Uterus (tissue), 4 donors: ENCODE measurements around the gene BACH2. TPM values are rescaled to one million over a fixed set of nuclear protein-coding genes. Genes with fewer than 3 reads are reported as not detected.

ENCODE experiments used
- DNase-seq, 2 donors: peaks; one replicate each; pipeline ENCODE4 v3.0.0-alpha.2; 2019 to 2020
- H3K27ac ChIP-seq, 2 donors: fragments of 200-600 bp; sonication (generic); 1 replicate in 1 of 2; 2 replicates in 1 of 2; pipeline ENCODE4 v1.5.1; 2016 to 2018
- H3K27me3 ChIP-seq, 2 donors: fragments of 200-600 bp; sonication (generic); one replicate each; pipeline ENCODE4 v1.5.1; 2018 to 2019; ENCODE audit warnings: control low read depth in 1 of 2
- H3K36me3 ChIP-seq, 2 donors: fragments of 200-600 bp; sonication (generic); one replicate each; pipeline ENCODE4 v1.5.1; 2019; ENCODE audit warnings: control low read depth in 1 of 2
- H3K4me1 ChIP-seq, 2 donors: fragments of 200-600 bp; sonication (generic); one replicate each; pipeline ENCODE4 v1.5.1; 2018 to 2019; ENCODE audit warnings: control low read depth in 1 of 2
- H3K4me3 ChIP-seq, 2 donors: fragments of 200-600 bp; sonication (generic); 1 replicate in 1 of 2; 2 replicates in 1 of 2; pipeline ENCODE4 v1.5.1; 2018 to 2019; ENCODE audit warnings: mild to moderate bottlenecking in 1 of 2
- H3K9me3 ChIP-seq, 2 donors: fragments of 200-600 bp; sonication (generic); one replicate each; pipeline ENCODE4 v1.5.1; 2019; ENCODE audit warnings: control low read depth in 1 of 2
- POLR2A ChIP-seq, 2 donors: fragments of 450-650 bp; IDR thresholded peaks; one replicate each; pipeline ENCODE4 v1.6.1; 2016; ENCODE audit warnings: antibody characterized with exemption in 2 of 2, mild to moderate bottlenecking in 1 of 2, moderate library complexity in 1 of 2
- intact Hi-C: fragments of 100-400 bp; cut with DNase I; formaldehyde crosslinking; loops from one replicate; pipeline ENCODE4 v1.15.1; 2023; ENCODE audit warnings: low total_unique reads
- total RNA-seq, 4 donors: library from RNA; depleted of rRNA in 3 of 4; stranded (reverse); fragments of >200 nt in 3 of 4; gene quantifications; one replicate each; pipeline versions ENCODE4 v1.1.0 to v1.2.4, GENCODE V29; 2014 to 2023
- TF ChIP-seq, protein P1 (sequence below), 4 experiments: fragments of 200-600 bp in 2 of 4; fragments of 450-650 bp in 2 of 4; sonication (generic) in 2 of 4; IDR thresholded peaks; one replicate each; pipeline ENCODE4 v1.5.1; 2016 to 2019; ENCODE audit warnings: antibody characterized with exemption in 4 of 4, mild to moderate bottlenecking in 2 of 4, moderate library complexity in 1 of 4
- donor health status: DM: yes; HTN: yes; CAD: no.

Gene BACH2
- total RNA-seq, 4 donors from 2014 or later: 1.3 to 15.0 (median 9.7) TPM

DNA sequence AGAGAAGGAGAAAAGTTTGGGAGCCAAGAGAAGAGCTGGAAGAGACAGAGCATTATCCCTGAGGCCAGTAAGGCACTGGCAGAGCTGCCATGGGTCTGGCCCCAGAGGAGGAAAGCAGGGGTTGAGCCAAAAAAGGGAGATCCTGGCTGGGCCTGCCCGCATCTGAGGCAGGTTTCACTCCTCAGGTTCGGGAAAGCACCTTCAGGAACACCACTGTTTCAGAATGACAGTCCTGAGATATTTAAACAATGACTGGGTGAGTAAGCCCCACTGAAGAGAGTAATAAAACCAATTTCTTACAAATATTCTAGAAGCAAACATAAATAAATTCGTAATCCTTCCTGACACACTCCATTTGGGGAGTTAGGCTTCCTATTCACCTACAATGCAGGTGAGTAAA lies 152.2 kb downstream of the BACH2 start:
- H3K27me3 ChIP-seq: no peaks in the 10 kb centered on the region
- no peak for TF ChIP-seq POLR2A (IDR thresholded peaks at IDR 0.05)
- TF ChIP-seq, protein P1, sequence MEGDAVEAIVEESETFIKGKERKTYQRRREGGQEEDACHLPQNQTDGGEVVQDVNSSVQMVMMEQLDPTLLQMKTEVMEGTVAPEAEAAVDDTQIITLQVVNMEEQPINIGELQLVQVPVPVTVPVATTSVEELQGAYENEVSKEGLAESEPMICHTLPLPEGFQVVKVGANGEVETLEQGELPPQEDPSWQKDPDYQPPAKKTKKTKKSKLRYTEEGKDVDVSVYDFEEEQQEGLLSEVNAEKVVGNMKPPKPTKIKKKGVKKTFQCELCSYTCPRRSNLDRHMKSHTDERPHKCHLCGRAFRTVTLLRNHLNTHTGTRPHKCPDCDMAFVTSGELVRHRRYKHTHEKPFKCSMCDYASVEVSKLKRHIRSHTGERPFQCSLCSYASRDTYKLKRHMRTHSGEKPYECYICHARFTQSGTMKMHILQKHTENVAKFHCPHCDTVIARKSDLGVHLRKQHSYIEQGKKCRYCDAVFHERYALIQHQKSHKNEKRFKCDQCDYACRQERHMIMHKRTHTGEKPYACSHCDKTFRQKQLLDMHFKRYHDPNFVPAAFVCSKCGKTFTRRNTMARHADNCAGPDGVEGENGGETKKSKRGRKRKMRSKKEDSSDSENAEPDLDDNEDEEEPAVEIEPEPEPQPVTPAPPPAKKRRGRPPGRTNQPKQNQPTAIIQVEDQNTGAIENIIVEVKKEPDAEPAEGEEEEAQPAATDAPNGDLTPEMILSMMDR (IDR thresholded peaks at IDR 0.05): no peak
- intact Hi-C loops: no loop called here
- H3K27ac ChIP-seq: no peak overlapping the region
- H3K4me1 ChIP-seq: no peaks in the 10 kb centered on the region
- H3K9me3 ChIP-seq: no peaks in the 10 kb centered on the region
- H3K4me3 ChIP-seq: no peak overlapping the region
- DNase-seq: no peak
- no peaks in the 10 kb centered on the region for H3K36me3 ChIP-seq

DNA sequence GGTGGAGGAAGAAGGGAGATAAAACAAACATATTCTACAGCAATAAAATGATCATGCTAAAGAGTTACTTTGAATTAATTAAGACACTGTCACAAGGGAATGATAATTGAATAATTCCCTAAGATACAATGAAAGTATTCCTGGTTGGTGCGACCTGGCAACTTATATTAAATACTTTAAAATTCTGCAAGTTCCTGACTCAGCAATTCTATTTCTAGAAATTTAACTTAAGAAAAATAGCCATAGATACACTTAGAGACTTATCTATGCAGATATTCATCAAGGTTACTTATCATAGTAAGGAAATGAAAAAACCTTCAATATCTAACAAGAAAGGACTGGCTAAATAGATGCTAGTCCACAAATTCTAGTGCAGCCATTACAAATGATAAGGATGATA lies 156.0 kb downstream of the BACH2 start:
- Histone ChIP-seq H3K36me3 (no peaks in the 10 kb centered on the region), H3K27ac (no peak overlapping the region), H3K9me3 (no peaks in the 10 kb centered on the region), H3K27me3 (no peaks in the 10 kb centered on the region), H3K4me1 (no peaks in the 10 kb centered on the region), H3K4me3 (no peak overlapping the region)
- no peak for TF ChIP-seq POLR2A (IDR thresholded peaks at IDR 0.05)
- TF ChIP-seq, protein P1 (IDR thresholded peaks at IDR 0.05): no peak
- intact Hi-C loops: no loop called here
- no peak for DNase-seq

DNA sequence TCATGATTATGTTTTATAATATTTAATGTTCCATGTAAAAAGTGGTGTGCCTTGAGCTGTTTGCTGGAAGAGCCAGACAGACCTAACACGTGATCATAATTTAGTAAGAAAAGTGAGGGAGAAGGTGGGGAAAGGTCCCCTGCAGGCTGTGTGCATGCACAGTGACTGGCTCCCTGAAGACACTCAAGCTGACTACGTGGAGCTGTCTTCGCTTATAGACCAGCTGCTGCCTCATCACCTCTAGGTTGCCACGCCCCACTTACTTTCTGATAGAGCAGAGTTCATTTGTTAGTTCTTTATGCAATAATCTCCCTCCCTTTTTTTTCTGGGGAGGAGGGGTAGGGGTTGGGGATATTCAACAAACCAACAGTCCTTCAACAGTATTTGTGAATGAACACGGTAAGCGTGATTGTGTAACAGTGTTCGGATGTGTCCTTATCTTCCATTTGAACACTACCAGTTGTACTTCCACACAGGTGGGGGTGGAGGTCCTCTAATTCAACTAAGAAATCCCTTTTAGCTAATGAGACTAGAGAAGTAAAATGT lies 157.3 kb downstream of the BACH2 start:
- H3K4me1 ChIP-seq: no peaks in the 10 kb centered on the region
- no peaks in the 10 kb centered on the region for H3K36me3 ChIP-seq
- H3K27me3 ChIP-seq: no peaks in the 10 kb centered on the region
- intact Hi-C loops: no loop called here
- H3K4me3 ChIP-seq: no peak overlapping the region
- no peak for DNase-seq
- H3K27ac ChIP-seq: no peak overlapping the region
- TF ChIP-seq, protein P1 (IDR thresholded peaks at IDR 0.05): no peak
- no peak for TF ChIP-seq POLR2A (IDR thresholded peaks at IDR 0.05)
- no peaks in the 10 kb centered on the region for H3K9me3 ChIP-seq

DNA sequence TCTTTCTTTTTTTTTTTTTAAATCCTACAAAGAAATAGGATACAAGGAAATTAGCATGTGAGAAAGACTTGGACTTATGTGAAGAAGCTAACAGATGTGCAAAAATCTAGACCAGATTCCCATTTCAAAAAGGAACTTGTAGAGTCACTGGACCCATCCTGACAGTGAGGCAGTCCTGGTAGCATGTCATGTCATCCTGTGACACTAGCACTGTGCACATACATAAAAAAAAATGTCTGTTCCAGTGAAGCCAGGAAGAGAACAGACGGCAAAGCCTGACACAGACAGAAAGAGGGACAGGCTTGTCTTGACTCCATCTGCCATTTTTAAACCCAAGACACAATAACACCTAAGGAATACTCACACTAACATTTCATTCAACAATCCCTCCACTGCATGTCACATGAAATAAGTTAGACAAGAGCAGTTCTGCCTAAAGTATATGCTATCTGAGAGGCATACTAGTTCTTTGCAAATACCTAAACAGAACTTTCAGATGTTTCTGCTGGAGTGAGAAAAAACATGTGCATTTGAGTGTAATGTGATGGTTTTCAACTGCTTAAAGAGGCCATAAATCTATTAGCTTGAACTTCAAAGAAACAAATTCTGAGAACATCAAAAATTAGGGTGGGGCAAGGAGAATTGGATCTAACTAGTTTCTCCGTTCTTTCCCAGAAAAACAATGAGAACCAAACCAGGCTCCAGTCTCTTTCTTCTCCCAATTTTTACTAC lies 159.6 kb downstream of the BACH2 start:
- DNase-seq: no peak
- H3K4me1 ChIP-seq: peaks cover 4 to 6% of the 10 kb centered on the region in 2 donors
- no peaks in the 10 kb centered on the region for H3K36me3 ChIP-seq
- intact Hi-C loops: no loop called here
- H3K9me3 ChIP-seq: no peaks in the 10 kb centered on the region
- TF ChIP-seq, protein P1 (IDR thresholded peaks at IDR 0.05): no peak
- TF ChIP-seq POLR2A (IDR thresholded peaks at IDR 0.05): no peak
- no peak overlapping the region for H3K4me3 ChIP-seq
- peak overlapping the region; percentile 76 to 78 for H3K27ac ChIP-seq
- no peaks in the 10 kb centered on the region for H3K27me3 ChIP-seq

DNA sequence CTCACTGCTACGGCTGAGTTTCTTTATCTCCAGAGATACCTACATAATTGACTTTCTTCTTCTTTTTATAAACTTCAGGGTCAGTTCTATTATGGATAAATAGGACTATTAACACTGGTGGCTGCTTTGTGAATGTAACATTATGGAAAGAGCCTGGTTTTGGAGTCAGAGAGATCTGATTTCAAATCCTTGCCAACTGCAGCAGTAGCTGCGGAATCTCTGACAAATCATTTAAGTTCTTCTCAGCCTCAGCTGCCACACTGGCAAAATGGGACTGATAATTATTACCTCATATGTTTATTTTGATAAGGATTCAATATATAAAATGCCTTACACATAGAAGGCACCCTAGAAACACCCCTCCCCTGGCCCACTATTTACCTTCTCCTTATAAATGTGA lies 160.5 kb downstream of the BACH2 start:
- Histone ChIP-seq H3K27ac (peak overlapping the region in 1 of 2 donors; percentile 76), H3K9me3 (no peaks in the 10 kb centered on the region), H3K4me3 (no peak overlapping the region), H3K36me3 (no peaks in the 10 kb centered on the region), H3K27me3 (no peaks in the 10 kb centered on the region), H3K4me1 (peaks cover 4 to 6% of the 10 kb centered on the region in 2 donors)
- TF ChIP-seq, protein P1 (IDR thresholded peaks at IDR 0.05): no peak
- TF ChIP-seq POLR2A (IDR thresholded peaks at IDR 0.05): no peak
- intact Hi-C loops: no loop called here
- no peak for DNase-seq
